ENCODE data around the gene RPS23.
A peak's percentile ranks its signal among the peaks of the same experiment; 100 is the strongest.

RPS23 gene

GRCh38 chr5:82244151-82244550 lies 34.0 kb downstream of the RPS23 start:
- DNase-seq (ENCODE audit: low spot score) = no peak

DNA sequence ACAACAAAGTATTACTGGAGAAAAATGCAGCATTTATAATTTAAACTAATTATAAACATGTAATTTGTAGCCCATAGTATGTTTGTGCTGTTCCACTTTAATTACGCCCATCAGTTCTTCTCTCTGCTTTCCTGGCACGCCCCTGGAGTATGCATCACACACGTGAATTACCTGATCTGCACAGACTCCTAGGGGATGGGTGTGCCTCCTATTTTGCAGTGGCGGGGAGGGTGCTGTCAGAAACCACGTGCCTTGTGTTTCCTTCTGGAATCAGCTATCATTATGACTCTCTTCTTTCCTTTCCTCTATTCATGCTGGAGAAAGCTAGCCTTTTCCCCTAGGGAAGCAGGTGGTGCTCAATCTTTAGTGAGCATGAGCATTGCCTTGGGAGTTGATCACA lies 43.3 kb downstream of the RPS23 start:
- DNase-seq (ENCODE audit: low spot score) = no peak

GRCh38 chr5:82225525-82226172 lies 52.5 kb downstream of the RPS23 start:
- DNase-seq (ENCODE audit: low spot score) = peak; percentile 17

Measured in COLO829 (cell line).